22Rv1 (cell line): ENCODE data around the gene L3MBTL4.

Source experiments
- H3K27ac ChIP-seq: fragments of 450-650 bp; 2 replicates; pipeline ENCODE4 v1.5.1; 2017
- ZFX ChIP-seq: fragments of 450-650 bp; IDR thresholded peaks from 2 replicates; pipeline ENCODE4 v1.6.1; 2017; ENCODE audit warnings: antibody characterized with exemption, borderline replicate concordance
- TF ChIP-seq, protein P1 (sequence below): fragments of 450-650 bp; IDR thresholded peaks from 2 replicates; pipeline ENCODE4 v1.5.1; 2017; ENCODE audit warnings: mild to moderate bottlenecking

L3MBTL4 gene

GRCh38 chr18:6365385-6365784 is 49.3 kb downstream of the L3MBTL4 start:
- no peak overlapping the region for H3K27ac ChIP-seq
- TF ChIP-seq ZFX: no peak
- TF ChIP-seq, protein P1, sequence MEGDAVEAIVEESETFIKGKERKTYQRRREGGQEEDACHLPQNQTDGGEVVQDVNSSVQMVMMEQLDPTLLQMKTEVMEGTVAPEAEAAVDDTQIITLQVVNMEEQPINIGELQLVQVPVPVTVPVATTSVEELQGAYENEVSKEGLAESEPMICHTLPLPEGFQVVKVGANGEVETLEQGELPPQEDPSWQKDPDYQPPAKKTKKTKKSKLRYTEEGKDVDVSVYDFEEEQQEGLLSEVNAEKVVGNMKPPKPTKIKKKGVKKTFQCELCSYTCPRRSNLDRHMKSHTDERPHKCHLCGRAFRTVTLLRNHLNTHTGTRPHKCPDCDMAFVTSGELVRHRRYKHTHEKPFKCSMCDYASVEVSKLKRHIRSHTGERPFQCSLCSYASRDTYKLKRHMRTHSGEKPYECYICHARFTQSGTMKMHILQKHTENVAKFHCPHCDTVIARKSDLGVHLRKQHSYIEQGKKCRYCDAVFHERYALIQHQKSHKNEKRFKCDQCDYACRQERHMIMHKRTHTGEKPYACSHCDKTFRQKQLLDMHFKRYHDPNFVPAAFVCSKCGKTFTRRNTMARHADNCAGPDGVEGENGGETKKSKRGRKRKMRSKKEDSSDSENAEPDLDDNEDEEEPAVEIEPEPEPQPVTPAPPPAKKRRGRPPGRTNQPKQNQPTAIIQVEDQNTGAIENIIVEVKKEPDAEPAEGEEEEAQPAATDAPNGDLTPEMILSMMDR: no peak

DNA sequence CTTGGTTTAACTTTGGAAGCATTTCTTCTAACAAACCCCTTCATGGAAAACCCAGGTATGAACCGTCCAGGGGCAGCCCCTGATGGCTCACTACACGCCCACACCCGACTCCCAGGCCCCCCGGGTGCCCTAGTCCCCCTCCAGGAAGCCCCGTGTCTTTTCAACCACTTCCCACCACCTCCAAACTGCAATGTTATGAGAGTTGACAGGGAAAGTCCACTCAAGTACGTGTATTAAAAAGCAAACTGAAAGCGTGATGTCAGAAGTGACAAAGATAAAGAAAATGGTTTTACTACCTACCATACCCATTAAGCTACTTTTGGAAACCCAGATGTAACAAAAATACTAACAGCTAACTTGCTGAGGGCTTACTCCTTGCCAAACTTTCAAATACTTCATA is 51.5 kb downstream of the L3MBTL4 start:
- H3K27ac ChIP-seq: no peak overlapping the region
- no peak for TF ChIP-seq ZFX
- TF ChIP-seq, protein P1: no peak

DNA sequence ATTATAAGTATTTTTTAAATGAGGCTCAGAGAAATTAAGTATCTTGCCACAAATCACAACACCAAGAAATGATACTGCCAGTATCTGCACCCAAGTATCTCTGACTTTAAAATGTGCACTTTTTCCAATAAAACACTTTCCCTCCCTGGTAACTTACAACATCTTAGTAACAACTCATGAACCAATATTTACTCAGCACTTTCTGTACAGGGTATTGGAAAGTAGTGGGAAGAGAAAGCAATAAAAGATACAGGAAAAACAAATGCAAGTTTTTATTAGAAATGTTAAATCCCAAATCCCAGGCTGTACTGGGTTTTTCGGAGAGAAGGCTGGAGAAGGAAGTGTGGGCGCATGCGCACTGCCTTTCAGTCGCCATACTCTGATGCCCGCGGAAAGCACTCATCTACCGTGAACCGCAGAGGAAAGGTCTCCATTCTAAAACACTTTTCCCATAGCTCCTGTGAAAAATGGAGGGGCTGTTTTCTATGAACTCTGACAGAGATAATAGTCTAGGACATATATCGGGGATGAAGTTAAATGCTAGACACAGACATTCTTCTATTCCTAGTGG is 52.1 kb downstream of the L3MBTL4 start:
- TF ChIP-seq, protein P1: no peak
- TF ChIP-seq ZFX: no peak
- H3K27ac ChIP-seq: no peak overlapping the region

- H3K27ac ChIP-seq: no peak overlapping the region
- no peak for TF ChIP-seq ZFX
- TF ChIP-seq, protein P1: no peak
These were observed 57.0 kb downstream of the L3MBTL4 start for GRCh38 chr18:6357668-6358067.

DNA sequence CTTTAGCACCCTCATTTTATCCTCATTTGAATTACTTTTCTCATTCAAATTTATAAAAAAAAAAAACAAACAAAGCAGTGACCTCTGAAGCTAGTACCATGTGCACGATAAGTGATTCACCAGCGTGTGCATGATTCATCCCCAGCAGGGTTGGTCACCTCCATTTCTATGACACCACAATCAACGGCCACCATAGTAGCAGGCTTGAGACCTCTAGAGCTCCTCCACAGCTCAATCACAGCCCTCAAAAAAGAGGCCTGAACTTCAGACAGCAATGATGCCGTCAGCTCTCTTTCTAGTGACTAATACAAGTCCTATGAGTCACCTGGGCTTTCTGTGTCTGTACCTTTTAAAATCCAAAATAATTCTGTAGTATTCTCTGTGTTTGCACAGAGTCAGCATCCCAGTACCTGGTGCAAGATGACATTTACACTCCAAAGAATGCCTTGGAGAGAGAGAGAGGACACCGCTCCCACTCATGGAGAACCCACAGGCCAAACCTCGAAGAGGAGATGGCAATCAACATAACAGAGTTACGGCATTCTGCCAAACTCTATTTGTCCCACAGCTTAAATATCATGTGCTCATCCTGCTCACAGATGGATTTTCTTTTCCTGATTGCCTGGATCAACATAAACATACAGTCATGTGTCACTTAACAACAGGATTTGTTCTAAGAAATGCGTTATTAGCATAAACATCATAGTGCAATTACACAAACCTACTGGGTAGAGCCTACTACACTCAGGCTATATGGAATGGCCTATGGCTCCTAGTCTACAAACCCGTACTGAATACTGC is 58.7 kb downstream of the L3MBTL4 start:
- H3K27ac ChIP-seq: no peak overlapping the region
- TF ChIP-seq, protein P1: no peak
- no peak for TF ChIP-seq ZFX

- TF ChIP-seq, protein P1: no peak
- TF ChIP-seq ZFX: no peak
- no peak overlapping the region for H3K27ac ChIP-seq
These were observed 62.4 kb downstream of the L3MBTL4 start for GRCh38 chr18:6352275-6352674.

DNA sequence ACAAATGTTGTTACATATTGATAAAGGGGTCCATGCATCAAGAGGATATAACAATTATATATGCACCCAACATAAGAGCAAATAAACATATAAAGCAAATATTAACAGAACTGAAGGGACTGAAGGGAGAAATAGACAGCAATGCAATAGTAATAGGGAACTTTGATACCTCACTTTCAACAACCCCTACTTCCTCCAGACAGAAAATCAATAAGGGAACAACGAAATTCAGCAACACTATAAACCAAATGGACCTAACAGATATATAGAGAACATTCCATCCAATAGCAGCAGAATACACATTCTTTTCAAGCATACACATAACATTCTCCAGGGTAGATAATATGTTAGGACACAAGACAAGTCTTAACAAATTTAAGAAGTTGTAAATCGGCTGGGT is 71.7 kb downstream of the L3MBTL4 start:
- no peak for TF ChIP-seq ZFX
- TF ChIP-seq, protein P1: no peak
- no peak overlapping the region for H3K27ac ChIP-seq
